ENCODE measurements around the gene CNTF.

The CNTF gene

GRCh38 chr11:58606930-58607714 is 15.3 kb upstream of the CNTF start:
- no peak for DNase-seq (ENCODE audit: low read depth)

- DNase-seq (ENCODE audit: low read depth), result no peak
Measured at GRCh38 chr11:58608331-58608730, 14.1 kb upstream of the CNTF start.

GRCh38 chr11:58609723-58610122 is 12.7 kb upstream of the CNTF start:
- no peak for DNase-seq (ENCODE audit: low read depth)

- DNase-seq (ENCODE audit: low read depth), result no peak
Measured at GRCh38 chr11:58613228-58613627, 9.2 kb upstream of the CNTF start.

GRCh38 chr11:58615559-58615958 is 6.9 kb upstream of the CNTF start:
- no peak for DNase-seq (ENCODE audit: low read depth)

- no peak for DNase-seq (ENCODE audit: low read depth)
Measured at GRCh38 chr11:58616594-58616993, 5.9 kb upstream of the CNTF start.

GRCh38 chr11:58617976-58618557 is 4.4 kb upstream of the CNTF start:
- DNase-seq (ENCODE audit: low read depth), result no peak

- DNase-seq (ENCODE audit: low read depth), result no peak
Measured at GRCh38 chr11:58621586-58622262, 741 bp upstream of the CNTF start.

GRCh38 chr11:58625086-58625485 is 2.6 kb downstream of the CNTF start:
- DNase-seq (ENCODE audit: low read depth), result no peak

GRCh38 chr11:58625826-58626460 is 3.5 kb downstream of the CNTF start:
- DNase-seq (ENCODE audit: low read depth), result no peak

- DNase-seq (ENCODE audit: low read depth), result no peak
Measured at GRCh38 chr11:58626934-58627483, 4.5 kb downstream of the CNTF start.

- DNase-seq (ENCODE audit: low read depth), result no peak
Measured at GRCh38 chr11:58628446-58628845, 6.0 kb downstream of the CNTF start.

- no peak for DNase-seq (ENCODE audit: low read depth)
Measured at GRCh38 chr11:58629857-58630256, 7.4 kb downstream of the CNTF start.

- DNase-seq (ENCODE audit: low read depth), result no peak
Measured at GRCh38 chr11:58631378-58631777, 8.9 kb downstream of the CNTF start.

- DNase-seq (ENCODE audit: low read depth), result no peak
Measured at GRCh38 chr11:58632510-58632909, 10.0 kb downstream of the CNTF start.

- no peak for DNase-seq (ENCODE audit: low read depth)
Measured at GRCh38 chr11:58636587-58636986, 14.1 kb downstream of the CNTF start.

GRCh38 chr11:58637371-58637770 is 14.9 kb downstream of the CNTF start:
- no peak for DNase-seq (ENCODE audit: low read depth)

- no peak for DNase-seq (ENCODE audit: low read depth)
Measured at GRCh38 chr11:58639103-58639502, 16.6 kb downstream of the CNTF start.

GRCh38 chr11:58639669-58640068 is 17.2 kb downstream of the CNTF start:
- no peak for DNase-seq (ENCODE audit: low read depth)

- no peak for DNase-seq (ENCODE audit: low read depth)
Measured at GRCh38 chr11:58640386-58641023, 18.0 kb downstream of the CNTF start.

GRCh38 chr11:58641341-58641740 is 18.9 kb downstream of the CNTF start:
- DNase-seq (ENCODE audit: low read depth), result no peak
